Naive thymus-derived CD4-positive, alpha-beta T cell (primary cell): Measurements from ENCODE around the gene C1orf210. TPM values are rescaled to one million over a fixed set of nuclear protein-coding genes. Genes with fewer than 3 reads are reported as not detected.

ENCODE experiments used
- ATAC-seq: fragments of 150-1000 bp; cut with Tn5 transposase; 2 replicates; pipeline ENCODE4 v1.10.0; 2021; ENCODE audit warnings: mild to moderate bottlenecking, moderate library complexity
- CTCF ChIA-PET: fragments of 350-600 bp; sonication (Branson Sonifier 250); formaldehyde crosslinking; loops from one replicate; lab custom pipeline; 2021; ENCODE audit warnings: antibody characterized with exemption; lab: Charles Lee
- POLR2A ChIA-PET: fragments of 350-600 bp; sonication (Branson Sonifier 250); formaldehyde crosslinking; loops from one replicate; lab custom pipeline; 2021; ENCODE audit warnings: antibody characterized with exemption, inconsistent platforms; lab: Charles Lee
- DNase-seq, 9 donors: peaks; one replicate each; pipeline versions ENCODE4 v3.0.0 to v3.0.0-alpha.2; 2020 to 2022; ENCODE audit warnings: mixed read lengths in 1 of 9
- H3K27ac ChIP-seq: one replicate; pipeline ENCODE4 v1.7.0; 2013; ENCODE audit warnings: mild to moderate bottlenecking, low read depth, low read length, moderate library complexity
- H3K27me3 ChIP-seq, 2 donors: one replicate each; pipeline ENCODE4 v1.7.0; 2013; ENCODE audit warnings: low read length in 2 of 2, mild to moderate bottlenecking in 2 of 2, moderate library complexity in 2 of 2; ENCODE audit not compliant: control insufficient read depth in 2 of 2, insufficient read depth in 2 of 2
- H3K36me3 ChIP-seq, 3 experiments: 1 replicate in 2 of 3; 2 replicates in 1 of 3; pipeline ENCODE4 v1.7.0; 2013; ENCODE audit warnings: low read length in 3 of 3, mild to moderate bottlenecking in 3 of 3, moderate library complexity in 1 of 3; ENCODE audit not compliant: insufficient read depth in 3 of 3, control insufficient read depth in 2 of 3
- H3K4me1 ChIP-seq, 2 donors: one replicate each; pipeline ENCODE4 v1.7.0; 2013; ENCODE audit warnings: low read length in 2 of 2, mild to moderate bottlenecking in 2 of 2, moderate library complexity in 1 of 2; ENCODE audit not compliant: control insufficient read depth in 2 of 2, insufficient read depth in 2 of 2
- H3K4me3 ChIP-seq: 2 replicates; pipeline ENCODE4 v1.7.0; 2013; ENCODE audit warnings: mild to moderate bottlenecking, low read length
- H3K9me3 ChIP-seq, 3 experiments: 1 replicate in 2 of 3; 2 replicates in 1 of 3; pipeline ENCODE4 v1.7.0; 2013; ENCODE audit warnings: low read length in 3 of 3; ENCODE audit not compliant: control insufficient read depth in 2 of 3
- H3K27ac Mint-ChIP-seq, 9 donors: one replicate each; pipeline ENCODE4 v1.8.0; 2020 to 2022; ENCODE audit warnings: mixed read lengths in 9 of 9, mild to moderate bottlenecking in 8 of 9, moderate library complexity in 5 of 9, inconsistent platforms in 2 of 9
- H3K27me3 Mint-ChIP-seq, 5 donors: one replicate each; pipeline ENCODE4 v1.8.0; 2021 to 2022; ENCODE audit warnings: mixed read lengths in 5 of 5, mild to moderate bottlenecking in 1 of 5
- H3K36me3 Mint-ChIP-seq, 5 donors: one replicate each; pipeline ENCODE4 v1.8.0; 2020 to 2022; ENCODE audit warnings: mixed read lengths in 5 of 5, mild to moderate bottlenecking in 3 of 5, inconsistent platforms in 1 of 5
- H3K4me1 Mint-ChIP-seq, 7 donors: one replicate each; pipeline ENCODE4 v1.8.0; 2020 to 2022; ENCODE audit warnings: mixed read lengths in 7 of 7, mild to moderate bottlenecking in 3 of 7, inconsistent platforms in 1 of 7
- H3K4me3 Mint-ChIP-seq, 10 donors: one replicate each; pipeline ENCODE4 v1.8.0; 2020 to 2022; ENCODE audit warnings: mild to moderate bottlenecking in 10 of 10, mixed read lengths in 10 of 10, moderate library complexity in 6 of 10, inconsistent platforms in 2 of 10
- H3K9me3 Mint-ChIP-seq, 11 donors: one replicate each; pipeline ENCODE4 v1.8.0; 2020 to 2022; ENCODE audit warnings: mixed read lengths in 11 of 11, mild to moderate bottlenecking in 4 of 11, inconsistent platforms in 1 of 11, moderate library complexity in 1 of 11
- intact Hi-C, 2 donors: fragments of 100-400 bp; cut with micrococcal nuclease; formaldehyde crosslinking; loops; one replicate each; pipeline ENCODE4 v1.15.1; 2023
- polyA plus RNA-seq, 2 donors: library from polyadenylated mRNA; unstranded; fragments of 300-500 nt; fragmentation: Illumina TruSeq; gene quantifications; one replicate each; pipeline ENCODE4 v1.2.3, GENCODE V29; 2021
- total RNA-seq, 6 experiments: library from RNA in 5 of 6; stranded (reverse) in 5 of 6; gene quantifications; 1 replicate in 5 of 6; 2 replicates in 1 of 6; pipeline ENCODE4 v1.2.3 and lab custom pipeline; 2021 to 2026

C1orf210 gene
- total and polyA plus RNA-seq, 7 experiments from 2014 or later = not detected

- no peak for ATAC-seq
These were observed 32.6 kb upstream of the C1orf210 start for GRCh38 chr1:43317817-43318471.

GRCh38 chr1:43316738-43317520, 31.5 kb upstream of the C1orf210 start:
- no peak overlapping the region for H3K27ac Mint-ChIP-seq
- H3K36me3 ChIP-seq = no peaks in the 10 kb centered on the region
- DNase-seq = no peak

More at GRCh38 chr1:43317817-43318471, 32.6 kb upstream of the C1orf210 start:
- no peak for DNase-seq
- H3K4me1 ChIP-seq = no peaks in the 10 kb centered on the region
- H3K27ac Mint-ChIP-seq = no peak overlapping the region
- no peak overlapping the region for H3K27ac ChIP-seq
- H3K4me3 Mint-ChIP-seq = no peak overlapping the region
- H3K27me3 ChIP-seq = no peaks in the 10 kb centered on the region
- no peaks in the 10 kb centered on the region for H3K36me3 Mint-ChIP-seq
- H3K36me3 ChIP-seq = no peaks in the 10 kb centered on the region
- POLR2A ChIA-PET = no interaction called here
- H3K27me3 Mint-ChIP-seq = no peaks in the 10 kb centered on the region
- CTCF ChIA-PET = no interaction called here
- H3K4me3 ChIP-seq = no peak overlapping the region
- H3K9me3 ChIP-seq = no peaks in the 10 kb centered on the region
- intact Hi-C loops = no loop called here
- H3K9me3 Mint-ChIP-seq = no peaks in the 10 kb centered on the region
- peaks cover 0 to 8% (median 0%) of the 10 kb centered on the region in 7 donors for H3K4me1 Mint-ChIP-seq

GRCh38 chr1:43315963-43316737, 30.8 kb upstream of the C1orf210 start:
- Mint-ChIP-seq H3K27ac (no peak overlapping the region), H3K27me3 (no peaks in the 10 kb centered on the region), H3K36me3 (no peaks in the 10 kb centered on the region), H3K4me1 (peaks cover 0 to 8% (median 0%) of the 10 kb centered on the region in 7 donors), H3K4me3 (no peak overlapping the region), H3K9me3 (no peaks in the 10 kb centered on the region)
- Histone ChIP-seq H3K4me1 (no peaks in the 10 kb centered on the region), H3K27me3 (no peaks in the 10 kb centered on the region), H3K36me3 (no peaks in the 10 kb centered on the region), H3K9me3 (no peaks in the 10 kb centered on the region), H3K27ac (no peak overlapping the region), H3K4me3 (no peak overlapping the region)
- intact Hi-C loops = no loop called here
- DNase-seq = no peak
- CTCF ChIA-PET = interaction anchor here (0.8 kb wide), 1 partner anchor 86 kb away, joined by 3 read pairs; no protein-coding TSS in a partner anchor
- no peak for ATAC-seq
- POLR2A ChIA-PET = no interaction called here

More at GRCh38 chr1:43316738-43317520, 31.5 kb upstream of the C1orf210 start:
- Histone ChIP-seq H3K27ac (no peak overlapping the region), H3K4me3 (no peak overlapping the region), H3K4me1 (no peaks in the 10 kb centered on the region), H3K9me3 (no peaks in the 10 kb centered on the region), H3K27me3 (no peaks in the 10 kb centered on the region)
- no peaks in the 10 kb centered on the region for H3K36me3 Mint-ChIP-seq
- peaks cover 0 to 8% (median 0%) of the 10 kb centered on the region in 7 donors for H3K4me1 Mint-ChIP-seq
- ChIA-PET POLR2A (no interaction called here), CTCF (no interaction called here)
- H3K27me3 Mint-ChIP-seq = no peaks in the 10 kb centered on the region
- intact Hi-C loops = no loop called here
- no peak for ATAC-seq
- H3K4me3 Mint-ChIP-seq = no peak overlapping the region
- H3K9me3 Mint-ChIP-seq = no peaks in the 10 kb centered on the region

- H3K36me3 Mint-ChIP-seq = no peaks in the 10 kb centered on the region
- H3K27me3 Mint-ChIP-seq = no peaks in the 10 kb centered on the region
- H3K27me3 ChIP-seq = no peaks in the 10 kb centered on the region
- H3K27ac ChIP-seq = no peak overlapping the region
- no peak for ATAC-seq
- ChIA-PET POLR2A (no interaction called here), CTCF (interaction anchor here (0.8 kb wide), 1 partner anchor 85 kb away, joined by 3 read pairs; no protein-coding TSS in a partner anchor)
- no peaks in the 10 kb centered on the region for H3K9me3 Mint-ChIP-seq
- intact Hi-C loops = no loop called here
- H3K9me3 ChIP-seq = no peaks in the 10 kb centered on the region
- no peak overlapping the region for H3K4me3 ChIP-seq
- no peaks in the 10 kb centered on the region for H3K36me3 ChIP-seq
- H3K4me3 Mint-ChIP-seq = no peak overlapping the region
- H3K4me1 Mint-ChIP-seq = peaks cover 0 to 8% (median 0%) of the 10 kb centered on the region in 7 donors
- DNase-seq = no peak
- H3K4me1 ChIP-seq = no peaks in the 10 kb centered on the region
- H3K27ac Mint-ChIP-seq = no peak overlapping the region
These were observed 30.1 kb upstream of the C1orf210 start for GRCh38 chr1:43315481-43315880.

GRCh38 chr1:43314233-43314632, 28.9 kb upstream of the C1orf210 start:
- Mint-ChIP-seq H3K4me3 (no peak overlapping the region), H3K36me3 (no peaks in the 10 kb centered on the region), H3K27ac (no peak overlapping the region), H3K27me3 (no peaks in the 10 kb centered on the region), H3K4me1 (peaks cover 0 to 4% (median 0%) of the 10 kb centered on the region in 7 donors), H3K9me3 (no peaks in the 10 kb centered on the region)
- Histone ChIP-seq H3K27me3 (no peaks in the 10 kb centered on the region), H3K36me3 (no peaks in the 10 kb centered on the region), H3K4me3 (no peak overlapping the region), H3K27ac (no peak overlapping the region), H3K4me1 (no peaks in the 10 kb centered on the region), H3K9me3 (no peaks in the 10 kb centered on the region)
- ChIA-PET CTCF (no interaction called here), POLR2A (no interaction called here)
- ATAC-seq (no peak), DNase-seq (no peak)
- intact Hi-C loops = no loop called here

GRCh38 chr1:43313771-43314170, 28.4 kb upstream of the C1orf210 start:
- Mint-ChIP-seq H3K36me3 (no peaks in the 10 kb centered on the region), H3K27ac (no peak overlapping the region), H3K4me3 (no peak overlapping the region), H3K9me3 (no peaks in the 10 kb centered on the region), H3K4me1 (peaks cover 0 to 4% (median 0%) of the 10 kb centered on the region in 7 donors), H3K27me3 (peaks cover 0 to under 1% (median 0%) of the 10 kb centered on the region in 5 donors)
- ATAC-seq (no peak), DNase-seq (no peak)
- Histone ChIP-seq H3K4me3 (no peak overlapping the region), H3K27me3 (no peaks in the 10 kb centered on the region), H3K9me3 (no peaks in the 10 kb centered on the region), H3K36me3 (no peaks in the 10 kb centered on the region), H3K4me1 (no peaks in the 10 kb centered on the region), H3K27ac (no peak overlapping the region)
- ChIA-PET CTCF (no interaction called here), POLR2A (no interaction called here)
- intact Hi-C loops = no loop called here
